Kidney (tissue), 14 donors: ENCODE data around the gene PPP1R14C. TPM values are rescaled to one million over a fixed set of nuclear protein-coding genes. Genes with fewer than 3 reads are reported as not detected.

Experiments used
- DNase-seq, 5 donors: peaks; one replicate each; pipeline ENCODE4 v3.0.0-alpha.2; 2013 to 2020
- FAIRE-seq: peaks from 2 replicates; lab custom pipeline; 2012; peaks lifted over from hg19 to GRCh38; lab: Jason Lieb, UNC
- H3K27ac ChIP-seq, 2 donors: one replicate each; pipeline ENCODE4 v1.7.0; 2013; ENCODE audit warnings: low read depth in 2 of 2, low read length in 2 of 2, inconsistent platforms in 1 of 2
- H3K27me3 ChIP-seq: one replicate; pipeline ENCODE4 v1.7.1; 2013; ENCODE audit warnings: low read length, inconsistent platforms; ENCODE audit not compliant: control insufficient read depth, insufficient read depth
- H3K36me3 ChIP-seq, 3 donors: one replicate each; pipeline versions ENCODE4 v1.7.0 to v1.7.1; 2013; ENCODE audit warnings: low read length in 3 of 3, control low read depth in 1 of 3, inconsistent platforms in 1 of 3; ENCODE audit not compliant: insufficient read depth in 3 of 3, control insufficient read depth in 2 of 3
- H3K4me1 ChIP-seq, 3 donors: one replicate each; pipeline versions ENCODE4 v1.7.0 to v1.7.1; 2013; ENCODE audit warnings: low read length in 3 of 3, inconsistent platforms in 1 of 3, low read depth in 1 of 3; ENCODE audit not compliant: control insufficient read depth in 2 of 3, insufficient read depth in 2 of 3
- H3K4me3 ChIP-seq, 3 donors: one replicate each; pipeline versions ENCODE4 v1.7.0 to v1.8.1; 2013; ENCODE audit warnings: low read length in 3 of 3, control low read depth in 1 of 3, inconsistent platforms in 1 of 3
- H3K9ac ChIP-seq, 3 donors: one replicate each; pipeline versions ENCODE4 v1.7.0 to v1.7.1; 2013; ENCODE audit warnings: low read length in 3 of 3, control low read depth in 1 of 3, inconsistent platforms in 1 of 3
- H3K9me3 ChIP-seq, 3 donors: one replicate each; pipeline versions ENCODE4 v1.7.0 to v1.7.1; 2013; ENCODE audit warnings: low read length in 3 of 3, control low read depth in 1 of 3, inconsistent platforms in 1 of 3; ENCODE audit not compliant: control insufficient read depth in 2 of 3, insufficient read depth in 1 of 3
- intact Hi-C: fragments of 100-400 bp; cut with DNase I; formaldehyde crosslinking; loops from one replicate; pipeline ENCODE4 v1.11.1; 2022
- polyA plus RNA-seq: library from polyadenylated mRNA; stranded (reverse); fragments of 350-450 nt; fragmentation: Illumina TruSeq; extraction: RNeasy Lipid Tissue Mini Kit (QIAGEN cat#74804); gene quantifications from one replicate; pipeline ENCODE4 v1.2.3, GENCODE V29; 2014; ENCODE audit warnings: low read depth, low replicate concordance; ENCODE audit not compliant: insufficient read depth
- total RNA-seq: library from RNA; stranded (reverse); fragmentation: NEBNext Ultra II Directional; extraction: Animal tissue kit (Norgen Biotek cat#: 25700); gene quantifications from one replicate; pipeline ENCODE4 v1.2.1, GENCODE V29; 2021
- TF ChIP-seq, protein P1 (sequence below): IDR thresholded peaks from 3 replicates; pipeline ENCODE4 v1.5.1; 2012; ENCODE audit warnings: mild to moderate bottlenecking, moderate library complexity, borderline replicate concordance; ENCODE audit not compliant: insufficient read depth; ENCODE audit errors: extremely low read depth
- donor health status: control.
- donor health status: control.
- donor health status: control.
- donor health status: control.
- donor health status: control.
- donor health status: DM: yes; HTN: yes; CAD: no.
- donor health status: Normal renal cell carcinoma (clear cell type).

The PPP1R14C gene
- total and polyA plus RNA-seq, 2 donors from 2014 or later, result 6.5 to 15.8 TPM

DNA sequence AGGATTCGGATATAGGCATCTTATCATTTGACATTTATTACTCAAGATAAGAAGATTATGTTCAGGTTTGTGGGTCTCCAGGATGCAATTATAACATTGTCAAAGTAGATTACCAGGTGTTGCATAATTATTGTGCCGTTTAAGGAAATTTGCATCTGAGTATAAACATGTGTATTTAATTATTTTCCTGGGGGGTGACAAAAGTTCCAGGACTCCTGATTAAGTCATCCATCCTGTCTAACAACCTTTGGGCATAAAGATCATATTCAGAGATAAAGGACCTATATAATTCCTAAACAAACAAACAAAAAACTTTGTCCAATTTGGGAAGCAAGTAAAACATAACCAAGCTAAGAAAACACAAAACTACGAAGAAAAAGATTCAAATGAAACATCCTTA is 3.3 kb upstream of the PPP1R14C start:
- Histone ChIP-seq H3K4me1 (peaks cover 0 to 2% (median 0%) of the 10 kb centered on the region in 3 donors), H3K27me3 (peaks cover 4% of the 10 kb centered on the region), H3K36me3 (no peaks in the 10 kb centered on the region), H3K4me3 (no peak overlapping the region), H3K9me3 (peaks cover 0 to 7% (median 0%) of the 10 kb centered on the region in 3 donors), H3K27ac (no peak overlapping the region), H3K9ac (no peak overlapping the region)
- FAIRE-seq, result no peak
- no peak for DNase-seq
- intact Hi-C loops, result no loop called here
- TF ChIP-seq, protein P1, sequence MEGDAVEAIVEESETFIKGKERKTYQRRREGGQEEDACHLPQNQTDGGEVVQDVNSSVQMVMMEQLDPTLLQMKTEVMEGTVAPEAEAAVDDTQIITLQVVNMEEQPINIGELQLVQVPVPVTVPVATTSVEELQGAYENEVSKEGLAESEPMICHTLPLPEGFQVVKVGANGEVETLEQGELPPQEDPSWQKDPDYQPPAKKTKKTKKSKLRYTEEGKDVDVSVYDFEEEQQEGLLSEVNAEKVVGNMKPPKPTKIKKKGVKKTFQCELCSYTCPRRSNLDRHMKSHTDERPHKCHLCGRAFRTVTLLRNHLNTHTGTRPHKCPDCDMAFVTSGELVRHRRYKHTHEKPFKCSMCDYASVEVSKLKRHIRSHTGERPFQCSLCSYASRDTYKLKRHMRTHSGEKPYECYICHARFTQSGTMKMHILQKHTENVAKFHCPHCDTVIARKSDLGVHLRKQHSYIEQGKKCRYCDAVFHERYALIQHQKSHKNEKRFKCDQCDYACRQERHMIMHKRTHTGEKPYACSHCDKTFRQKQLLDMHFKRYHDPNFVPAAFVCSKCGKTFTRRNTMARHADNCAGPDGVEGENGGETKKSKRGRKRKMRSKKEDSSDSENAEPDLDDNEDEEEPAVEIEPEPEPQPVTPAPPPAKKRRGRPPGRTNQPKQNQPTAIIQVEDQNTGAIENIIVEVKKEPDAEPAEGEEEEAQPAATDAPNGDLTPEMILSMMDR, result no peak

DNA sequence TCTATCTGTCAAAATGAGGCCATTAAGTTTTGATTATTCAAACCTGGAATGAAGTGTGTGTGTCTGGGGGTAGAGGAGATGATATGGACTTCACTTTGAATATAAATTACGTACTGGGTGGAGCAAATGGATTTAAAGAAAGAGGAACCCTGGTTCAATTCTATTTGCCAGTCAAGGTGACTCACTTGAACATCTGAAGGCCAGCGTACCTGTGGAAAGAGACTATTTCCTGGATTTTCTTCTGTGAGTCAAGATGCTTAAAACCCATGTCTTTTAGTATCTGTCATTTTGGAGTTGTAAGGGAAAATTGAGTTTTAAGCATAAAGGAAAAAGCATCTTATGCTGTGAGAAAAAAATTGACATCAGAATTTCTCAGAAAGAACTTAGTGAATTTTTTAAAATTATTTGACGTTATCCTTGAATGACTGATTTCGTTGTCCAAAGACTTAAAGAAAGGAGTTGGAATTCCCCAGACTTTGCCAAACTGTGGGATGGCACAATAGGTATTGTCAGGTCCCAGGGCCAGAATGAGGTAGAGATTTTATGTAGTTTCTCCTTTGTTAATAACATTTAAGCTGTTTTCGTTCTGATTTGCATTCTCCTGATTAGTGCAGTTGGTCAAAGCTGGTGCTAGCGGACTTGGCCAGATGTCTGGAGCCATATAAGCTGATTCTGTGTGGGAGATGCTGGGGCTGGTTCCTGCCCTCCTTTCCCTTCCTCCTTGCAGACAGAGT is 2.4 kb upstream of the PPP1R14C start:
- Histone ChIP-seq H3K4me1 (peaks cover 0 to 2% (median 0%) of the 10 kb centered on the region in 3 donors), H3K27me3 (peaks cover 7% of the 10 kb centered on the region), H3K4me3 (no peak overlapping the region), H3K9me3 (peaks cover 0 to 7% (median 0%) of the 10 kb centered on the region in 3 donors), H3K27ac (no peak overlapping the region), H3K36me3 (no peaks in the 10 kb centered on the region), H3K9ac (no peak overlapping the region)
- no peak for FAIRE-seq
- TF ChIP-seq, protein P1, result no peak
- intact Hi-C loops, result no loop called here
- no peak for DNase-seq

DNA sequence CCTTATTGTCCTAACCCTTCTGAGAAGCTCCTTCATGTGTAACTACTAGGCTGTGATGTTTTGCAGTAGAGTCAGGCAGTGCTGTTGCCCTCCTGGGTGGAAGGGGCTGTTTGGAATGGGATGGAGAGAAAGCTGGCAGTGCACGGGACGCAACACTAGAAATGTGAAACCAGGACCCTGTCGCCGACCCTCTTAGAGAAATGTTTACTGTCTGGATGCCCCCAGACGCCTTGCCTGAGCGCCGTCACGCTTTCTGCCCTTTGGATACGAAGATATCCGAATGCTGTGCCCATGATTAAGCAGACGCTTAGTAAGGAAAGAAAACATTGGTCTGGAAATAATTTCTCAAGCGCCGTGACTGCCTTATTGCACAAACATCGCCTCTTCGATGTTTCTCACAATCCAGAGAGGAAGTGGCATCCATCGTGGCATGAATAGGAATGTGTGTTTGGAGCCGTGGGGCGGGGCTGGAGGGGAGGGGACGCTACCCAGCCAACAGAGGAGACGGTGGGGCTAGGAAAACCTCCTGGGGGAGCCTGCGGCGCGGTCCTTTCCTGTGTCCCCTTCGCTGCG is 661 bp upstream of the PPP1R14C start:
- no peak for FAIRE-seq
- Histone ChIP-seq H3K36me3 (no peaks in the 10 kb centered on the region), H3K4me3 (peak overlapping the region in 2 of 3 donors; percentile 1 to 47), H3K9me3 (no peaks in the 10 kb centered on the region), H3K27ac (no peak overlapping the region), H3K27me3 (peaks cover 10% of the 10 kb centered on the region), H3K4me1 (peaks cover 0 to 4% (median 2%) of the 10 kb centered on the region in 3 donors), H3K9ac (no peak overlapping the region)
- intact Hi-C loops, result no loop called here
- peak in 4 of 5 donors; percentile 68 to 84 (median 72) for DNase-seq
- TF ChIP-seq, protein P1, result no peak
